Measurements from ENCODE around the gene SPACA9. TPM values are rescaled to one million over a fixed set of nuclear protein-coding genes. Genes with fewer than 3 reads are reported as not detected.
A peak's percentile ranks its signal among the peaks of the same experiment; 100 is the strongest.

The SPACA9 gene
- total RNA-seq, 1 experiment from 2014 or later, result 2.5 TPM

GRCh38 chr9:132877824-132878694 lies 639 bp upstream of the SPACA9 start, which contains the start of gene AK8:
Gene AK8, minus strand, starts transcription at chr9:132878284. Its CDS starts 29 bp downstream, at chr9:132878255.
- Mint-ChIP-seq H3K4me3 (ENCODE audit: low read depth, unreplicated experiment) (peak within 1 kb of the TSS; percentile 66), H3K4me1 (ENCODE audit: low read depth, unreplicated experiment) (no peaks in the 10 kb centered on the region), H3K27ac (ENCODE audit: unreplicated experiment) (no peak within 1 kb of the TSS), H3K27me3 (ENCODE audit: unreplicated experiment) (no peaks in the 10 kb centered on the region), H3K36me3 (ENCODE audit: insufficient read depth, unreplicated experiment) (peaks cover 24% of the 10 kb centered on the region), H3K9me3 (ENCODE audit: low read depth, unreplicated experiment) (no peaks in the 10 kb centered on the region)
- DNase-seq, result peak; percentile 75
- intact Hi-C loops (cut with micrococcal nuclease; ENCODE audit: unreplicated experiment), result no loop called here
- CTCF ChIA-PET, result no interaction called here
- TSS peak; percentile 70 for BruUV-seq (replicated peaks)
- no peak for TF ChIP-seq CTCF (IDR thresholded peaks at IDR 0.05; ENCODE audit: unreplicated experiment)

- intact Hi-C loops (cut with micrococcal nuclease; ENCODE audit: unreplicated experiment), result no loop called here
- Mint-ChIP-seq H3K27ac (ENCODE audit: unreplicated experiment) (no peak overlapping the region), H3K36me3 (ENCODE audit: insufficient read depth, unreplicated experiment) (peaks cover 24% of the 10 kb centered on the region), H3K4me1 (ENCODE audit: low read depth, unreplicated experiment) (no peaks in the 10 kb centered on the region), H3K27me3 (ENCODE audit: unreplicated experiment) (no peaks in the 10 kb centered on the region), H3K4me3 (ENCODE audit: low read depth, unreplicated experiment) (peak overlapping the region; percentile 66), H3K9me3 (ENCODE audit: low read depth, unreplicated experiment) (no peaks in the 10 kb centered on the region)
- DNase-seq, result no peak
- BruUV-seq (replicated peaks), result no TSS peak
- TF ChIP-seq CTCF (IDR thresholded peaks at IDR 0.05; ENCODE audit: unreplicated experiment), result no peak
- CTCF ChIA-PET, result no interaction called here
These were observed 992 bp downstream of the SPACA9 start for GRCh38 chr9:132879457-132880323.

GRCh38 chr9:132880324-132880661 lies 1.6 kb downstream of the SPACA9 start:
- H3K27ac Mint-ChIP-seq (ENCODE audit: unreplicated experiment), result no peak overlapping the region

More at GRCh38 chr9:132880324-132880661, 1.6 kb downstream of the SPACA9 start:
- BruUV-seq (replicated peaks), result no TSS peak
- intact Hi-C loops (cut with micrococcal nuclease; ENCODE audit: unreplicated experiment), result no loop called here
- TF ChIP-seq CTCF (IDR thresholded peaks at IDR 0.05; ENCODE audit: unreplicated experiment), result no peak
- Mint-ChIP-seq H3K27me3 (ENCODE audit: unreplicated experiment) (no peaks in the 10 kb centered on the region), H3K4me1 (ENCODE audit: low read depth, unreplicated experiment) (no peaks in the 10 kb centered on the region), H3K9me3 (ENCODE audit: low read depth, unreplicated experiment) (no peaks in the 10 kb centered on the region), H3K4me3 (ENCODE audit: low read depth, unreplicated experiment) (no peak overlapping the region), H3K36me3 (ENCODE audit: insufficient read depth, unreplicated experiment) (peaks cover 24% of the 10 kb centered on the region)
- no peak for DNase-seq
- CTCF ChIA-PET, result no interaction called here

Data from Calu3 (cell line).